ENCODE results near the gene GPD2. TPM values are rescaled to one million over a fixed set of nuclear protein-coding genes. Genes with fewer than 3 reads are reported as not detected.

Gene GPD2
- total and polyA plus RNA-seq, 2 of the 13 experiments (the other 11 are each of a cell fraction or from before 2014, with no cell fraction given): not detected

DNA sequence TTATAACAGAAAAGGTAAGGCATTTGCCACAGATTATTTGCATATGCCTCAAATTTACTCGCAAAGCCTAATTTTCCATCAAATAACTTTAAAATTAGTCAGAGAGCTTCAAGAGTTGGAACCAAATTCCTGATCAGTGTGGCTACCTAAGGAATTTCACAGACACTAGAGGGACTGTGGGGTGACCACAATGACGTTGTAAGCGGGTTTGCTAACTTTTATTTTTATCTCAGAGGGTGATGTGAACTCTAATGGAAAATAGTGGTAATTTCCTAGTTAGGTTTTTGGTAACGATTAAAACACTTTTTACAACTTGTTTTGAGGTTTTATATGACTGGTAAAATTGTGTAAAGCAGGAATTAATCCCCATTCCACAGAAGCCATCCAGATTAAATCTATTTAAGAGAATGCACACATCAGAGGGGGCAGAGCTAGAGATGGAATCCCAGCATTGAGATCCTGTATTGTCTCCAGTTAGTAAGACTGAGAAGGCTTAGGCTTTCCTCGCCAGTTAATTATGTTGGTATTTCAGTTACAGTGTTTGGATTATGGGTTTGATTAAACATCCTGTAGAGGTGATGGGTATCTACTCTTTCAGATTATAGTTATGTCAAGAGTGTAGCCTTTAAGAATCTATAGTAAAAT is 129.0 kb downstream of the GPD2 start:
- BruUV-seq (replicated peaks): no TSS peak
- POLR2A ChIA-PET: no interaction called here
- no peaks in the 10 kb centered on the region for H3K9me3 ChIP-seq (ENCODE audit: low read length)
- FAIRE-seq (no peak), DNase-seq (ENCODE audit: low spot score) (no peak), ATAC-seq (no peak)
- H3K4me2 ChIP-seq (ENCODE audit: low read depth, low read length): no peak overlapping the region
- no peaks in the 10 kb centered on the region for H3K79me2 ChIP-seq (ENCODE audit: insufficient read depth, low read length)
- CTCF ChIA-PET (ENCODE audit: low intra/inter-chr PET ratio, low total read pairs): no interaction called here
- H3K27me3 ChIP-seq (ENCODE audit: control insufficient read depth in 1 of 2, insufficient read depth in 2 of 2, low read length in 2 of 2): no peaks in the 10 kb centered on the region
- no peak overlapping the region for H3K27ac ChIP-seq (ENCODE audit: extremely low read length, insufficient read depth, low read length)
- H3K36me3 ChIP-seq (replicated peaks in 1 of 2; ENCODE audit: control insufficient read depth in 1 of 2, insufficient read depth in 2 of 2, low read length in 2 of 2): no peaks in the 10 kb centered on the region
- no peak overlapping the region for H3K4me3 ChIP-seq (replicated peaks in 1 of 3; ENCODE audit: insufficient read depth in 1 of 3, low read depth in 2 of 3, low read length in 3 of 3)
- no peak overlapping the region for H3K9ac ChIP-seq (ENCODE audit: insufficient read depth, low read depth, low read length)
- TF ChIP-seq ZNF615 (CRISPR knock-in tag; IDR thresholded peaks at IDR 0.05; ENCODE audit: borderline replicate concordance): no peak
- no peak for TF ChIP-seq ZBTB1 (CRISPR knock-in tag; IDR thresholded peaks at IDR 0.05; ENCODE audit: borderline replicate concordance)
- no peak for TF ChIP-seq HMG20A (CRISPR knock-in tag; IDR thresholded peaks at IDR 0.05; ENCODE audit: borderline replicate concordance)
- TF ChIP-seq ARID4A (CRISPR knock-in tag; IDR thresholded peaks at IDR 0.05; ENCODE audit: borderline replicate concordance): no peak
- TF ChIP-seq REPIN1 (CRISPR knock-in tag; IDR thresholded peaks at IDR 0.05; ENCODE audit: borderline replicate concordance, low read depth): no peak
- TF ChIP-seq KLF11 (CRISPR knock-in tag; IDR thresholded peaks at IDR 0.05): no peak
- no peak for TF ChIP-seq GFI1 (CRISPR knock-in tag; IDR thresholded peaks at IDR 0.05; ENCODE audit: borderline replicate concordance)
- TF ChIP-seq ZNF574 (CRISPR knock-in tag; IDR thresholded peaks at IDR 0.05): no peak
- no peak for TF ChIP-seq TBP (CRISPR knock-in tag; IDR thresholded peaks at IDR 0.05)
- TF ChIP-seq SAFB2 (CRISPR knock-in tag; IDR thresholded peaks at IDR 0.05; ENCODE audit: borderline replicate concordance, low read depth): no peak
- TF ChIP-seq NCOR1 (IDR thresholded peaks at IDR 0.05; ENCODE audit: borderline replicate concordance, low read length): no peak
- TF ChIP-seq ZNF761 (CRISPR knock-in tag; conservative IDR thresholded peaks at IDR 0.05): no peak
- no peak for TF ChIP-seq DMAP1 (CRISPR knock-in tag; IDR thresholded peaks at IDR 0.05)
- no peaks in the 10 kb centered on the region for H4K20me1 ChIP-seq (ENCODE audit: insufficient read depth, low read length)
- no peak overlapping the region for H2AFZ ChIP-seq (ENCODE audit: low read length)
- intact Hi-C loops (cut with micrococcal nuclease; ENCODE audit: unreplicated experiment): no loop called here
- in situ Hi-C loops (cut with HindIII; ENCODE audit: extremely low pct_ligation_motif_present, low pct_unique_long_range_greater_than_20kb): no loop called here
- H3K4me1 ChIP-seq (ENCODE audit: insufficient read depth, low read length): no peaks in the 10 kb centered on the region
- 13% methylated on average over 5 of the region's 5 CpGs for WGBS (ENCODE audit: low lambda C conversion rate)
